ENCODE data around the gene ATCAY. TPM values are rescaled to one million over a fixed set of nuclear protein-coding genes. Genes with fewer than 3 reads are reported as not detected.
A peak's percentile ranks its signal among the peaks of the same experiment; 100 is the strongest.

ATCAY gene
- total and polyA plus RNA-seq, 2 of the 13 experiments (the other 11 are each of a cell fraction or from before 2014, with no cell fraction given) = not detected

- TF ChIP-seq TOE1 (CRISPR knock-in tag; IDR thresholded peaks at IDR 0.05) (no peak), NFE2L2 (IDR thresholded peaks at IDR 0.05; ENCODE audit: low read length) (no peak), RXRA (CRISPR knock-in tag; IDR thresholded peaks at IDR 0.05) (0 out of 2 replicates have a peak, but pooled peaks have one; percentile 38), ZBTB43 (CRISPR knock-in tag; conservative IDR thresholded peaks at IDR 0.05) (no peak), NFAT5 (CRISPR knock-in tag; IDR thresholded peaks at IDR 0.05) (no peak), ZNF766 (CRISPR knock-in tag; IDR thresholded peaks at IDR 0.05; ENCODE audit: borderline replicate concordance) (no peak), ZNF292 (CRISPR knock-in tag; IDR thresholded peaks at IDR 0.05; ENCODE audit: borderline replicate concordance, low read depth) (no peak), AHDC1 (CRISPR knock-in tag; IDR thresholded peaks at IDR 0.05; ENCODE audit: borderline replicate concordance) (no peak), MED1 (CRISPR knock-in tag; IDR thresholded peaks at IDR 0.05) (peak; percentile 51; the same call in 1 of the 2 replicates), ZNF317 (CRISPR knock-in tag; IDR thresholded peaks at IDR 0.05) (no peak), ZSCAN12 (CRISPR knock-in tag; IDR thresholded peaks at IDR 0.05) (no peak), ZNF513 (CRISPR knock-in tag; conservative IDR thresholded peaks at IDR 0.05) (no peak), THAP7 (CRISPR knock-in tag; IDR thresholded peaks at IDR 0.05) (no peak), ZNF598 (CRISPR knock-in tag; IDR thresholded peaks at IDR 0.05; ENCODE audit: borderline replicate concordance) (peak; percentile 42; the same call in 1 of the 2 replicates)
Measured at GRCh38 chr19:3970808-3971598, 90.5 kb downstream of the ATCAY start, which contains the start of gene DAPK3 (continued).
